ENCODE results near the gene UBFD1. TPM values are rescaled to one million over a fixed set of nuclear protein-coding genes. Genes with fewer than 3 reads are reported as not detected.
"Not testable (repeated sequence)": the region's sequence is repeated elsewhere in the genome, so short reads cannot be mapped to it uniquely, and the experiment has no call there.

Gene UBFD1
- total RNA-seq, 8 experiments from 2014 or later = 43.7 to 72.5 (median 60.3) TPM

DNA sequence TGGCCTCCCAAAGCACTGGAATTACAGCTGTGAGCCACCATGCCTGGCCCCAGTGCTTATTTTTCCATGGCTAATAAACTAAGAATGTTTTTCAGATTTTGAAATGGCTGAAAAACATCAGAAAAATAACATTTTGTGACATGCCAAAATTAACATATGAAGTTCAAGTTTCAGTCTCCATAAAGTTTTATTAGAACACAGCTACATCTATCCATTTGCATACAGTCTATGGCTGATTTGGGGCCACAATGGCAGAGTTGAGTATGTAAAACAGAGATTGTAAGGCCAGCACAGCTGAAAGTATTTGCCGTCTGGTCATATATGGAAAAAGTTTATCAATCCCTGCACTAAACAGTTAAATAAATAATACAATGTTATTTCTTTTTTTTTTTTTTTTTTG lies 52.4 kb downstream of the UBFD1 start:
- no peak for ATAC-seq (replicated peaks in 6 of 8)

DNA sequence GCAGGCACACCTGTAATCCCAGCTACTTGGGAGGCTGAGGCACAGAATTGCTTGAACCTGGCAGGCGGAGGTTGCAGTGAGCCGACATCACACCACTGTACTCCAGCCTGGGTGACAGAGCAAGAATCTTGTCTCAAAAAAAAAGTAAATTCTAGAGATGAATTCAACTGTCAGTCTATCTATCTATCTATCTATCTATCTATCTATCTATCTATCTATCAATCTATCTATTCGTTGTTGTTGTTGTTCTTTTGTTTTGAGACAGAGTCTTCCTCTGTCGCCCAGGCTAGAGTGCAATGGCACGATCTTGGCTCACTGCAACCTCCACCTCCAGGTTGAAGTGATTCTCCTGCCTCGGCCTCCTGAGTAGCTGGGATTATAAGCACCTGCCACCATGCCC lies 53.4 kb downstream of the UBFD1 start:
- ATAC-seq (replicated peaks in 6 of 8); H3K27ac ChIP-seq; H3K4me3 ChIP-seq; H3K4me1 ChIP-seq (replicated peaks in 1 of 2); in situ Hi-C loops (cut with MboI; ENCODE audit: low pct_unique_long_range_greater_than_20kb in 2 of 9, low sequenced_read_pairs in 9 of 9, unreplicated experiment in 9 of 9): not testable (repeated sequence)
- WGBS, 10 experiments = 87 to 100% (median 95%) methylated on average over 1 to 5 of the region's 6 CpGs; no CpG with 5 or more reads in 3 of the 10 experiments

More for the DNA sequence above, 52.4 kb downstream of the UBFD1 start:
- H3K4me3 ChIP-seq = no peak overlapping the region
- H3K27ac ChIP-seq = no peak overlapping the region
- WGBS, 10 experiments = 88 to 100% (median 100%) methylated on average over 1 of the region's 1 CpG; no CpG with 5 or more reads in 4 of the 10 experiments
- H3K4me1 ChIP-seq (replicated peaks in 1 of 2) = no peaks in the 10 kb centered on the region
- in situ Hi-C loops (cut with MboI; ENCODE audit: low pct_unique_long_range_greater_than_20kb in 2 of 9, low sequenced_read_pairs in 9 of 9, unreplicated experiment in 9 of 9) = no loop called here

DNA sequence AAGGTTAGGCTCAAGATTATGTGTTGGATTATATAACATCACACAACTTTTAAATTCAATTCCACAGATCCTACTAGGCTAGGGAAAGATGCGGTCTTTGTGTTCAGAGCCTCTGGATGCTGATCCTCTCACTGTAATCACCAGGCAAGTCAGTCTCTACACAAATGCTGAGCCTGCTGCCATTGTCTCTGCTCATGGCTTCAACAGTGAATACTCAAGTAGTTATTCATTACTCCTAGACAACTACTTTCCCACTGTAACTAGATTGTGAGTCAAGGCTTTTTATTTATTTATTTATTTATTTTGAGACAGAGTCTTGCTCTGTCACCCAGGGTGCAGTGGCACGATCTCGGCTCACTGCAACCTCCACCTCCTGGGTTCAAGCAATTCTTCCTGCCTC lies 54.4 kb downstream of the UBFD1 start:
- 100% methylated on average over 3 of the region's 3 CpGs; no CpG with 5 or more reads in 6 of the 10 experiments for WGBS, 10 experiments
- peak in 2 of 8 experiments; percentile 24 to 40 for ATAC-seq (replicated peaks in 6 of 8)
- Histone ChIP-seq H3K27ac (no peak overlapping the region), H3K4me3 (no peak overlapping the region), H3K4me1 (replicated peaks in 1 of 2) (no peaks in the 10 kb centered on the region)
- in situ Hi-C loops (cut with MboI; ENCODE audit: low pct_unique_long_range_greater_than_20kb in 2 of 9, low sequenced_read_pairs in 9 of 9, unreplicated experiment in 9 of 9) = no loop called here

DNA sequence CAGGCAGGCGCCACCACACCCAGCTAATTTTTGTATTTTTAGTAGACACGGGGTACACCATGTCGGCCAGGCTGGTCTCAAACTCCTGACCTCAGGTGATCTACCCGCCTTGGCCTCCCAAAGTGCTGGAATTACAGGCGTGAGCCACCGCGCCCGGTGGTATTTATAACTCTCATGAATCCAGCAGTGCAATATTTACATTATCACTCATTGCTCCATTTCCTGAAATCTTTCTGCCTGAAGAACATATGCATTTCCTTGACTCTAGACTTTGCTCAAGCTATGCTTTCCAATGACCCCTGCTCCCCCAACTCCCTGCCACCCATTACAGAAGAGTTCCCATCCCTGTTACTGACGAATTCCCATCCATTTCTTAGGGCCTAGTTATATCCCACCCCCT lies 58.3 kb downstream of the UBFD1 start:
- in situ Hi-C loops (cut with MboI; ENCODE audit: low pct_unique_long_range_greater_than_20kb in 2 of 9, low sequenced_read_pairs in 9 of 9, unreplicated experiment in 9 of 9) = no loop called here
- H3K27ac ChIP-seq = no peak overlapping the region
- H3K4me1 ChIP-seq (replicated peaks in 1 of 2) = no peaks in the 10 kb centered on the region
- ATAC-seq (replicated peaks in 6 of 8) = no peak
- WGBS, 10 experiments = 92 to 100% (median 97%) methylated on average over 4 to 9 of the region's 9 CpGs; no CpG with 5 or more reads in 6 of the 10 experiments
- H3K4me3 ChIP-seq = no peak overlapping the region

Other genes starting within 250 kb of the UBFD1 start
- gene COG7, start 104.5 kb upstream of the UBFD1 start, total RNA-seq = 10 to 100 TPM in 5 of 8 experiments, 1 to 10 TPM in 3; 7.2 to 29.6 (median 10.8) TPM
- 10 to 100 TPM; 14.3 to 50.0 (median 19.8) TPM for gene GGA2, start 47.2 kb upstream of the UBFD1 start, total RNA-seq
- gene EARS2, start 377 bp upstream of the UBFD1 start, total RNA-seq = 10 to 100 TPM; 15.2 to 40.6 (median 26.4) TPM
- 100 to 1,000 TPM in 7 of 8 experiments, 10 to 100 TPM in 1; 91.2 to 165 (median 130) TPM for gene NDUFAB1, start 38.6 kb downstream of the UBFD1 start, total RNA-seq
- gene PALB2, start 83.6 kb downstream of the UBFD1 start, total RNA-seq = 10 to 100 TPM in 5 of 8 experiments, 1 to 10 TPM in 3; 7.3 to 20.5 (median 13.2) TPM
- gene DCTN5, start 83.7 kb downstream of the UBFD1 start, total RNA-seq = 10 to 100 TPM; 35.5 to 58.2 (median 44.9) TPM
- 10 to 100 TPM in 3 of 8 experiments, 1 to 10 TPM in 4, under 1 TPM in 1; 0.92 to 70.2 (median 4.3) TPM for gene PLK1, start 121.2 kb downstream of the UBFD1 start, total RNA-seq
- gene ERN2, start 155.5 kb downstream of the UBFD1 start, total RNA-seq = 1 to 10 TPM in 3 of 8 experiments, under 1 TPM in 3, not detected in 2; 0.04 to 7.4 (median 1.4) TPM
- gene CHP2, start 197.3 kb downstream of the UBFD1 start, total RNA-seq = 1 to 10 TPM in 2 of 8 experiments, under 1 TPM in 1, not detected in 5; 0.19 to 5.5 (median 2.9) TPM

Measured in motor neuron (in vitro differentiated cells).